ENCODE measurements around the gene TOMM22. TPM values are rescaled to one million over a fixed set of nuclear protein-coding genes. Genes with fewer than 3 reads are reported as not detected.

The TOMM22 gene
- polyA plus RNA-seq, 2 donors, result 14.4 to 41.1 TPM

- Histone ChIP-seq H3K27me3 (ENCODE audit: control insufficient read depth in 1 of 2, insufficient read depth in 2 of 2, low read length in 2 of 2) (no peaks in the 10 kb centered on the region), H3K9me3 (ENCODE audit: control insufficient read depth in 2 of 2, insufficient read depth in 1 of 2, low read depth in 1 of 2, low read length in 1 of 2) (no peaks in the 10 kb centered on the region), H3K4me3 (ENCODE audit: low read depth in 1 of 2, low read length in 2 of 2) (no peak overlapping the region), H3K4me1 (ENCODE audit: control insufficient read depth in 2 of 2, insufficient read depth in 2 of 2, low read length in 1 of 2) (peaks cover 2 to 6% of the 10 kb centered on the region in 2 donors), H3K36me3 (ENCODE audit: control insufficient read depth in 2 of 2, insufficient read depth in 2 of 2, low read length in 1 of 2) (no peaks in the 10 kb centered on the region), H3K27ac (ENCODE audit: low read depth in 2 of 2, low read length in 1 of 2) (no peak overlapping the region)
- WGBS, 2 donors, result 97% methylated on average over 8 of the region's 8 CpGs
These were observed 28.0 kb upstream of the TOMM22 start for GRCh38 chr22:38653741-38654140.

- Histone ChIP-seq H3K36me3 (ENCODE audit: control insufficient read depth in 2 of 2, insufficient read depth in 2 of 2, low read length in 1 of 2) (no peaks in the 10 kb centered on the region), H3K4me1 (ENCODE audit: control insufficient read depth in 2 of 2, insufficient read depth in 2 of 2, low read length in 1 of 2) (peaks cover 2 to 6% of the 10 kb centered on the region in 2 donors), H3K27ac (ENCODE audit: low read depth in 2 of 2, low read length in 1 of 2) (peak overlapping the region in 1 of 2 donors; percentile 72), H3K9me3 (ENCODE audit: control insufficient read depth in 2 of 2, insufficient read depth in 1 of 2, low read depth in 1 of 2, low read length in 1 of 2) (no peaks in the 10 kb centered on the region), H3K27me3 (ENCODE audit: control insufficient read depth in 1 of 2, insufficient read depth in 2 of 2, low read length in 2 of 2) (no peaks in the 10 kb centered on the region), H3K4me3 (ENCODE audit: low read depth in 1 of 2, low read length in 2 of 2) (peak overlapping the region; percentile 77 to 91)
- WGBS, 2 donors, result 6 to 7% methylated on average over 22 of the region's 22 CpGs
These were observed 26.1 kb upstream of the TOMM22 start for GRCh38 chr22:38655519-38656255.

- Histone ChIP-seq H3K36me3 (ENCODE audit: control insufficient read depth in 2 of 2, insufficient read depth in 2 of 2, low read length in 1 of 2) (no peaks in the 10 kb centered on the region), H3K9me3 (ENCODE audit: control insufficient read depth in 2 of 2, insufficient read depth in 1 of 2, low read depth in 1 of 2, low read length in 1 of 2) (no peaks in the 10 kb centered on the region), H3K4me1 (ENCODE audit: control insufficient read depth in 2 of 2, insufficient read depth in 2 of 2, low read length in 1 of 2) (peaks cover 2 to 6% of the 10 kb centered on the region in 2 donors), H3K4me3 (ENCODE audit: low read depth in 1 of 2, low read length in 2 of 2) (peak within 1 kb of the TSS; percentile 77 to 91), H3K27me3 (ENCODE audit: control insufficient read depth in 1 of 2, insufficient read depth in 2 of 2, low read length in 2 of 2) (no peaks in the 10 kb centered on the region), H3K27ac (ENCODE audit: low read depth in 2 of 2, low read length in 1 of 2) (peak within 1 kb of the TSS; percentile 72 to 88)
- WGBS, 2 donors, result 0 to 1% methylated on average over 66 of the region's 66 CpGs
These were observed 25.3 kb upstream of the TOMM22 start, which contains the start of the genes CBY1 and FAM227A for GRCh38 chr22:38656256-38657044. Gene CBY1 (plus strand): TSS chr22:38656638. CDS start chr22:38668055, 11,417 bp downstream. Gene FAM227A (minus strand): TSS chr22:38656392. CDS start chr22:38650168, 6,224 bp downstream.

GRCh38 chr22:38657045-38657909, 24.5 kb upstream of the TOMM22 start:
- H3K9me3 ChIP-seq (ENCODE audit: control insufficient read depth in 2 of 2, insufficient read depth in 1 of 2, low read depth in 1 of 2, low read length in 1 of 2), result no peaks in the 10 kb centered on the region
- peak overlapping the region; percentile 77 to 91 for H3K4me3 ChIP-seq (ENCODE audit: low read depth in 1 of 2, low read length in 2 of 2)
- H3K27me3 ChIP-seq (ENCODE audit: control insufficient read depth in 1 of 2, insufficient read depth in 2 of 2, low read length in 2 of 2), result no peaks in the 10 kb centered on the region
- peak overlapping the region; percentile 72 to 88 for H3K27ac ChIP-seq (ENCODE audit: low read depth in 2 of 2, low read length in 1 of 2)
- H3K36me3 ChIP-seq (ENCODE audit: control insufficient read depth in 2 of 2, insufficient read depth in 2 of 2, low read length in 1 of 2), result no peaks in the 10 kb centered on the region
- peaks cover 2 to 6% of the 10 kb centered on the region in 2 donors for H3K4me1 ChIP-seq (ENCODE audit: control insufficient read depth in 2 of 2, insufficient read depth in 2 of 2, low read length in 1 of 2)
- 5% methylated on average over 16 of the region's 16 CpGs for WGBS, 2 donors

GRCh38 chr22:38674888-38675287, 6.9 kb upstream of the TOMM22 start:
- no peaks in the 10 kb centered on the region for H3K27me3 ChIP-seq (ENCODE audit: control insufficient read depth in 1 of 2, insufficient read depth in 2 of 2, low read length in 2 of 2)
- 56 to 75% methylated on average over 5 of the region's 5 CpGs for WGBS, 2 donors
- H3K36me3 ChIP-seq (ENCODE audit: control insufficient read depth in 2 of 2, insufficient read depth in 2 of 2, low read length in 1 of 2), result peaks cover 17 to 18% of the 10 kb centered on the region in 2 donors
- no peaks in the 10 kb centered on the region for H3K4me1 ChIP-seq (ENCODE audit: control insufficient read depth in 2 of 2, insufficient read depth in 2 of 2, low read length in 1 of 2)
- H3K9me3 ChIP-seq (ENCODE audit: control insufficient read depth in 2 of 2, insufficient read depth in 1 of 2, low read depth in 1 of 2, low read length in 1 of 2), result no peaks in the 10 kb centered on the region
- H3K4me3 ChIP-seq (ENCODE audit: low read depth in 1 of 2, low read length in 2 of 2), result no peak overlapping the region
- no peak overlapping the region for H3K27ac ChIP-seq (ENCODE audit: low read depth in 2 of 2, low read length in 1 of 2)

GRCh38 chr22:38675833-38676232, 5.9 kb upstream of the TOMM22 start:
- WGBS, 2 donors, result 95 to 100% methylated on average over 3 of the region's 3 CpGs
- Histone ChIP-seq H3K4me3 (ENCODE audit: low read depth in 1 of 2, low read length in 2 of 2) (no peak overlapping the region), H3K9me3 (ENCODE audit: control insufficient read depth in 2 of 2, insufficient read depth in 1 of 2, low read depth in 1 of 2, low read length in 1 of 2) (no peaks in the 10 kb centered on the region), H3K36me3 (ENCODE audit: control insufficient read depth in 2 of 2, insufficient read depth in 2 of 2, low read length in 1 of 2) (peaks cover 15 to 16% of the 10 kb centered on the region in 2 donors), H3K4me1 (ENCODE audit: control insufficient read depth in 2 of 2, insufficient read depth in 2 of 2, low read length in 1 of 2) (no peaks in the 10 kb centered on the region), H3K27me3 (ENCODE audit: control insufficient read depth in 1 of 2, insufficient read depth in 2 of 2, low read length in 2 of 2) (no peaks in the 10 kb centered on the region), H3K27ac (ENCODE audit: low read depth in 2 of 2, low read length in 1 of 2) (no peak overlapping the region)

GRCh38 chr22:38684895-38685294, 3.1 kb downstream of the TOMM22 start:
- H3K4me3 ChIP-seq (ENCODE audit: low read depth in 1 of 2, low read length in 2 of 2), result no peak overlapping the region

GRCh38 chr22:38685761-38686160, 4.0 kb downstream of the TOMM22 start:
- Histone ChIP-seq H3K27me3 (ENCODE audit: control insufficient read depth in 1 of 2, insufficient read depth in 2 of 2, low read length in 2 of 2) (no peaks in the 10 kb centered on the region), H3K27ac (ENCODE audit: low read depth in 2 of 2, low read length in 1 of 2) (no peak overlapping the region), H3K4me1 (ENCODE audit: control insufficient read depth in 2 of 2, insufficient read depth in 2 of 2, low read length in 1 of 2) (peaks cover 0 to 4% of the 10 kb centered on the region in 2 donors), H3K36me3 (ENCODE audit: control insufficient read depth in 2 of 2, insufficient read depth in 2 of 2, low read length in 1 of 2) (peaks cover 18 to 29% of the 10 kb centered on the region in 2 donors), H3K9me3 (ENCODE audit: control insufficient read depth in 2 of 2, insufficient read depth in 1 of 2, low read depth in 1 of 2, low read length in 1 of 2) (no peaks in the 10 kb centered on the region), H3K4me3 (ENCODE audit: low read depth in 1 of 2, low read length in 2 of 2) (no peak overlapping the region)
- 84 to 91% methylated on average over 1 of the region's 1 CpG for WGBS, 2 donors

More at GRCh38 chr22:38684895-38685294, 3.1 kb downstream of the TOMM22 start:
- H3K36me3 ChIP-seq (ENCODE audit: control insufficient read depth in 2 of 2, insufficient read depth in 2 of 2, low read length in 1 of 2), result peaks cover 18 to 29% of the 10 kb centered on the region in 2 donors
- H3K27me3 ChIP-seq (ENCODE audit: control insufficient read depth in 1 of 2, insufficient read depth in 2 of 2, low read length in 2 of 2), result no peaks in the 10 kb centered on the region
- no peaks in the 10 kb centered on the region for H3K9me3 ChIP-seq (ENCODE audit: control insufficient read depth in 2 of 2, insufficient read depth in 1 of 2, low read depth in 1 of 2, low read length in 1 of 2)
- peaks cover 0 to 4% of the 10 kb centered on the region in 2 donors for H3K4me1 ChIP-seq (ENCODE audit: control insufficient read depth in 2 of 2, insufficient read depth in 2 of 2, low read length in 1 of 2)
- WGBS, 2 donors, result 86 to 87% methylated on average over 9 of the region's 9 CpGs
- no peak overlapping the region for H3K27ac ChIP-seq (ENCODE audit: low read depth in 2 of 2, low read length in 1 of 2)

GRCh38 chr22:38689651-38690050, 7.9 kb downstream of the TOMM22 start:
- Histone ChIP-seq H3K4me1 (ENCODE audit: control insufficient read depth in 2 of 2, insufficient read depth in 2 of 2, low read length in 1 of 2) (no peaks in the 10 kb centered on the region), H3K27ac (ENCODE audit: low read depth in 2 of 2, low read length in 1 of 2) (no peak overlapping the region), H3K36me3 (ENCODE audit: control insufficient read depth in 2 of 2, insufficient read depth in 2 of 2, low read length in 1 of 2) (peaks cover 18 to 26% of the 10 kb centered on the region in 2 donors), H3K27me3 (ENCODE audit: control insufficient read depth in 1 of 2, insufficient read depth in 2 of 2, low read length in 2 of 2) (no peaks in the 10 kb centered on the region), H3K4me3 (ENCODE audit: low read depth in 1 of 2, low read length in 2 of 2) (no peak overlapping the region), H3K9me3 (ENCODE audit: control insufficient read depth in 2 of 2, insufficient read depth in 1 of 2, low read depth in 1 of 2, low read length in 1 of 2) (no peaks in the 10 kb centered on the region)
- WGBS, 2 donors, result 69 to 72% methylated on average over 1 of the region's 1 CpG
